GM10266 (cell line): ENCODE data around the gene ADIPOR2.

Experiments used
- DNase-seq: peaks from one replicate; pipeline ENCODE4 v3.0.0; 2012; ENCODE audit errors: extremely low spot score
- TF ChIP-seq, protein P1 (sequence below): IDR thresholded peaks from 2 replicates; pipeline ENCODE4 v1.5.1; 2012; ENCODE audit warnings: mild to moderate bottlenecking, low read depth; ENCODE audit not compliant: control insufficient read depth, insufficient read depth; ENCODE audit errors: missing control alignments

Gene ADIPOR2

DNA sequence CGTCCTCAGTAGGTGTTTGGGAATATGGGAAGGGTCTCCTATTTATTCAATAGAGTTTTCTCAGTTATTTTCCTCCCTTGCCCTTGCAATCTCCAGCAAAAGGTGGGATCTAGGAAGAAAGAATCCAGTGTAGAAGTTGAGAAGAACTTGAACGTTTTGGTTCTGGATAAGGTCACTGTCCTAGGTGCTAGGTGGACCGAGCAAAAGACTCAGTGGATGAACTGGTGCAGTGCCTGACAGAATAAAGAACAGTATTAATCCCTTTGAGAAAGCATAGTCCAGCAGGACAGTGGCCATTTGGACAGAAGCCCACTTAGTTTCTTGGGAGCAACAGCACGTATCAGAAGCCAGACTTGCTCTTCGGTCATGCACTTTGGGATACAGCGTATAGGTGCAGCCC, 96.8 kb downstream of the ADIPOR2 start:
- no peak for DNase-seq
- TF ChIP-seq, protein P1, sequence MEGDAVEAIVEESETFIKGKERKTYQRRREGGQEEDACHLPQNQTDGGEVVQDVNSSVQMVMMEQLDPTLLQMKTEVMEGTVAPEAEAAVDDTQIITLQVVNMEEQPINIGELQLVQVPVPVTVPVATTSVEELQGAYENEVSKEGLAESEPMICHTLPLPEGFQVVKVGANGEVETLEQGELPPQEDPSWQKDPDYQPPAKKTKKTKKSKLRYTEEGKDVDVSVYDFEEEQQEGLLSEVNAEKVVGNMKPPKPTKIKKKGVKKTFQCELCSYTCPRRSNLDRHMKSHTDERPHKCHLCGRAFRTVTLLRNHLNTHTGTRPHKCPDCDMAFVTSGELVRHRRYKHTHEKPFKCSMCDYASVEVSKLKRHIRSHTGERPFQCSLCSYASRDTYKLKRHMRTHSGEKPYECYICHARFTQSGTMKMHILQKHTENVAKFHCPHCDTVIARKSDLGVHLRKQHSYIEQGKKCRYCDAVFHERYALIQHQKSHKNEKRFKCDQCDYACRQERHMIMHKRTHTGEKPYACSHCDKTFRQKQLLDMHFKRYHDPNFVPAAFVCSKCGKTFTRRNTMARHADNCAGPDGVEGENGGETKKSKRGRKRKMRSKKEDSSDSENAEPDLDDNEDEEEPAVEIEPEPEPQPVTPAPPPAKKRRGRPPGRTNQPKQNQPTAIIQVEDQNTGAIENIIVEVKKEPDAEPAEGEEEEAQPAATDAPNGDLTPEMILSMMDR = no peak

DNA sequence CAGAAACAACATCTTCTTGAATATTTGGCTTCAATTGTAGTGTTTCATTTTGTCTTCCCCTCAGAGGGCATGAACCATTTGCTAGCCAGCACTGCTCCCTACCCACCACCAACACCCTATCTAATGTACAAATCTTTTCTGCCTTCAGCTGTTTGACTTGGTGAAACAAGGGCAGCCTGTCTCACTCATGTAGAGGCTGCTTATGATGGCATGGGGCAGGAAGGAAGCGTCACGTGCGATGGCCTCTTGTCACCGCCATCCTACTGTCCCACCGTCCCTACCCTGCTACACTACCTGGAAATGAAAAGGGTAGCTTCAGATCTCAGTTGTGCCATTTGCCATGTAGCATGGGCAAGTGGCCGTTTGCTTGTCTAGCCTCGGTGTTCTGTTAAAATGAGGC, 99.6 kb downstream of the ADIPOR2 start:
- TF ChIP-seq, protein P1 = no peak
- DNase-seq = no peak

DNA sequence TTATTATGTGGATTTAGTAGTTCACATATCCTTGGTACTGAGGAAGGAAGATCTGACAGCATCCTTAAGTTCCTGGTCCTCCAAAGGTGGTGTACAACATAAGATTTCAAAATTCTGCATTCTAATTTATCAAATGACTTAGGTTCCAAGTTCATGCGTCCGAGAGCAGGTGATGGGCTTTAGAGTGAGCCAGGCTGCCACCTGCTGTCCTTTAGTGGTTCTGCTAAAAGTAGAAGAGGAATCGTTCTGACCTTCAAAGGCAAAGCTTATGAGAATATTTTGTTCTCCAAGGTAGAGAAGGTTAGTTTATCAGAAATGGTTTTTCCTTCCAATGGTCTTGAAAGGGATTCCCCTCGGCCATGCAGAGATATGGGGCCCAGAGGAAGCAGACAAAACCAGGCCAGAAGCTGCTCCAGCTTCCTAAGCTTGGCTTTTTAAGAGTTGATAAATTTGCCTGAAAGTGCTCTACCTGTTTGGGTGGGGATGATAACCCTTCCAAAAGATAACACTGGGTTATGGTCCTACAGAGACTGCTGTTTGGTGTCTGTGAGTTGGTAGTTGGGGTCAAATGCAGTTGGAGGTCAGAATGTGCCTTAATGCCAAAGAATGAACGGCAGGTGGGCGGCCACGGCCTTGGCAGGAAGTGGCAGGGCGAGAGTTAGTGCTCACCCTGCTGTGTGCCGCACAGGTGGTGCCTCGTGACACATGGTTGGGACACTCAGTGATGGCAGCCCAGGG, 100.4 kb downstream of the ADIPOR2 start:
- DNase-seq = peak; percentile 69
- TF ChIP-seq, protein P1 = peak; percentile 76

DNA sequence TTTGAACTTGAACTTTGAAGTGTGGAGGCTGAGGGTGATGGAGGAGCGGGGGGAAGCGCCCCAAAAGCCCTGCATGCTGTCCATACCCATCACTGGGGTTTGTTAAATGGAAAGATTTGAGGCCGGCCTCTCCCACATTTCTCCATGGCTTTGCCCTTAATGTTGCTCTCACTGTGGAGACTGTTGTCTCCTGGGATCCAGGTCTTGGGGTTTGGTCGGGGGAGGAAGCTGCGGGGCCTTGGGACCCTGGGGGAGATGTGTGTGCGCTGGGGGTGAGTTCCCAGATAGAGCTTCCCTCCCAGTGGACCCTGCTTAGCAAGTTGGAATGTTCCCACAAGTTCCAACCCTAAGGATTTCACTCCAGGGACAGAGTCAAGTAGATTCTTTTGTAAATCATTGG, 101.5 kb downstream of the ADIPOR2 start:
- no peak for DNase-seq
- TF ChIP-seq, protein P1 = no peak

DNA sequence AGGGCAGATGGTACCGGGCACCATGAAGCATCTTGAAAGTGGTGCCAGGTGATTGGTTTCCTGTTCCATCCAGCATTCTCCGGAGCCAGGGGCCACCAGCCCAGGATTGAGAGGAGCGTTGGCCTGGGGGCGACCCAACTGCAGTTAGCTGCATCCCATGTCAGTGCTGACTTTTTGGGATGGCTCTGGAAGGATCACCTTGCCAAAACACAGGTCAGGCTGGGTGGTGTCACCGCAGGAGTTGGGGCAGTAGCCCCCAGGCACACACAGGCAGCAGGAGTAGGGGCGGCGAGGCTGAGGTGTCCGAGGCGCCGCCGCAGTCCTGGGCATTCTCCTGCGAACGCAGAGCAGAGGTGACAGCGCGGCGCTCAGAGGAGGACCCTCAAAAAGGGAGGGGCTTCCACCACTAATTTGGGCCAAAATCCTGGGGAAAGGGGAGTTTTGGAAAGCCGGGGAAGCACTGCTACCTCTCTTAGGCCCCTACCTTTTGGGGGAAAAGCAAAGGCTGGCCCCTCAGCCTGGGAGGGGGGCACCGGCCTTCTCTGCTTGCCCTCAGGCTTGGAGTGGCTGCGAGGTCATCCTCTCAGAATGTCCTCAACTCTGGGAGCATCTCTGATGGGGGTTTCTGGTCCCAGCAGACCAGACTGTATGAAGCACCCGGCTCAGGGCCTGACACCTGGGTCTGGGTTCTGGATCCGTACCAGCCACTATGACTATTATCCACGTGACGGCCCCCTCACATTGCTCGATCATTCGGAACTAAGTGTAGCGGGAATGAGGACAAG, 102.7 kb downstream of the ADIPOR2 start:
- TF ChIP-seq, protein P1 = no peak
- DNase-seq = no peak

DNA sequence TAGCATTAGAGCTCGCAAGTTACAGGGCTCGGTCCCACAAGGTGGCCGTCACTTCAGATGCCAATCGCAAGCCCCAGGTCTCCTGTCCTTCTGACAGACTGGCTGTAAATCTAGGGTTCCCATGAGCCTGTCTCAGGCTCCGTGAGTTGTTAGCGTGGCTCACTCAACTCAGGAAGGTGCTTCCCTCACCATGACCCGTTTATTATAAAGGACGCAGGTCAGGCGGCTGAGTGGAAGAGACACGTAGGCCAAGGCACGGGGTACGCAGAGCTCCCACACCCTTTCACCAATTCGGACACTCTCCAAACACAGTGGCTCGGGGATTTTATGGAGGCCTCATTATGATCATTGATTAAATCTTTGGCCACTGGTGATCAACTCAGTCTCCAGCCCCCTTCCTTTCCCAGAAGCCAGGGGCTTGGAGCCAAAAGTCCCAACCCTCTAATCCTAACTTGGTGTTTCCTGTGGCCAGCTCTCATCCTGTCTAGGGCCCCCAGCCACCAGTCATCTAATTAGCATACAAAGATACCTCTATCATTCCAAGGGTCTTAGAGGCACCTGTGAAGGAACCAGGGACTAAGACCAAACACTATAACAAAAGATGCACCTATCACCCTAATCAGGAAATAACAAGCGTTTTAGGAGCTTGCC, 103.7 kb downstream of the ADIPOR2 start:
- TF ChIP-seq, protein P1 = no peak
- no peak for DNase-seq

DNA sequence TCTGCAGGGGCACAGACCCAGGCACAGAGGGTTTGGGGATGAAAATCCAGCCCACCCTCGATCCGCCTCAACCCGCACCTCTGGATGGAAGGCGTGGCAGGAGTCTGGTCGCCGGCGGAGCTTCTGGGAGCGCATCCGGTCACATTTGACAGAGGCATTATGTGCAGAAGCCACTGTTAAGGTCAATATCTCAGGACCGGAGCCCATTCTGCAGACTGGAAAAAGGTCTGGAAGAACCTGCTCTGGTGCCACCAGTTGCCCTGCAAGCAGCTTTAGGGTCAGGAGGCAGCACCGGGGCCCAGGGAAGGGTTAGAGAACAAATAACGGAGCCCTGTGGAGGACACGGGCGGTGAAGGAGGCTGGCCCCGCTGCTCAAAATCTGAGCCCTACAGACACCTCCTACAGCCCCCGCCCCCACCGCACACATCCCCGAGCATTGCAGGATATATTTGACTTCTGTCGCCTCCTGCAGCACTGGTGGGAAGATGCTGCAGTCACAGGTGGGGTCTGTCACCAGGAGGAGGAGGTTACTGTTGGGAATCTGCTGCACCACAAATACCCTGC, 104.4 kb downstream of the ADIPOR2 start:
- TF ChIP-seq, protein P1 = no peak
- no peak for DNase-seq
